Pancreas (tissue), 10 donors: ENCODE data around the gene XYLT1. TPM values are rescaled to one million over a fixed set of nuclear protein-coding genes. Genes with fewer than 3 reads are reported as not detected.

Source experiments
- ATAC-seq, 4 donors: fragments of 200-7000 bp; cut with Tn5 transposase; one replicate each; pipeline versions ENCODE4 v1.8.0 to v1.9.1; 2020; ENCODE audit warnings: mild to moderate bottlenecking in 4 of 4, moderate library complexity in 4 of 4
- DNase-seq, 6 donors: peaks; one replicate each; pipeline ENCODE4 v3.0.0-alpha.2; 2020
- FAIRE-seq: peaks from 2 replicates; lab custom pipeline; 2012; peaks lifted over from hg19 to GRCh38; lab: Jason Lieb, UNC
- H3K27ac ChIP-seq, 4 donors: fragments of 200-600 bp; sonication (generic); 1 replicate in 3 of 4; 2 replicates in 1 of 4; pipeline versions ENCODE4 v1.5.0 to v1.8.0; 2020
- H3K27me3 ChIP-seq, 4 donors: fragments of 200-600 bp; one replicate each; pipeline ENCODE4 v1.8.0; 2021
- H3K36me3 ChIP-seq, 3 donors: fragments of 200-600 bp; sonication (generic) in 1 of 3; one replicate each; pipeline versions ENCODE4 v1.5.0 to v1.8.0; 2020 to 2021
- H3K4me1 ChIP-seq, 3 donors: fragments of 200-600 bp; one replicate each; pipeline ENCODE4 v1.8.0; 2021
- H3K4me3 ChIP-seq, 4 donors: fragments of 200-600 bp; sonication (generic) in 2 of 4; one replicate each; pipeline versions ENCODE4 v1.5.0 to v1.8.0; 2020 to 2021
- H3K9me3 ChIP-seq, 4 donors: fragments of 200-600 bp; one replicate each; pipeline ENCODE4 v1.8.0; 2021
- WGBS, 2 donors: extraction: QIAGEN DNeasy Blood & Tissue Kit; methylation state at CpG; one replicate each; pipeline ENCODE4 v1.1.7; 2013; 5-methylcytosine and 5-hydroxymethylcytosine counted together
- intact Hi-C, 3 donors: fragments of 100-400 bp; cut with DNase I; formaldehyde crosslinking; loops; one replicate each; pipeline versions ENCODE4 v1.11.1 to v1.14.2; 2022
- polyA plus RNA-seq, 2 donors: library from polyadenylated mRNA; stranded (reverse); fragments of 200-250 nt; gene quantifications; one replicate each; pipeline ENCODE4 v1.2.3, GENCODE V29; 2013
- total RNA-seq, 6 donors: library from RNA; stranded (reverse); fragmentation: NEBNext Ultra II Directional in 4 of 6; extraction: Animal tissue kit (Norgen Biotek cat#: 25700) in 4 of 6; gene quantifications; one replicate each; pipeline versions ENCODE4 v1.2.1 to v1.2.4, GENCODE V29; 2021 to 2023
- TF ChIP-seq, protein P1 (sequence below), 4 donors: fragments of 200-600 bp; sonication (generic) in 3 of 4; IDR thresholded peaks; one replicate each; pipeline versions ENCODE4 v1.5.0 to v1.8.0; 2021; ENCODE audit warnings: antibody characterized with exemption in 4 of 4
- donor health status: healthy with polysubstance abuse.
- donor health status: DM: no; HTN: no; CAD: no; lungs with moderate emphysema.
- donor health status: DM: no; HTN: no; CAD: no.
- donor health status: control.
- donor health status: control.
- donor health status: Bipolar disorder and iron deficiency.
- donor health status: DM: yes; HTN: yes; CAD: no.
- donor health status: DM: no; HTN: no; CAD: no.
- donor health status: DM: no; HTN: no; CAD: no.
- donor health status: DM: yes; HTN: yes; CAD: no.

Gene XYLT1
- total and polyA plus RNA-seq, 8 donors: 1.6 to 8.2 (median 4.6) TPM

DNA sequence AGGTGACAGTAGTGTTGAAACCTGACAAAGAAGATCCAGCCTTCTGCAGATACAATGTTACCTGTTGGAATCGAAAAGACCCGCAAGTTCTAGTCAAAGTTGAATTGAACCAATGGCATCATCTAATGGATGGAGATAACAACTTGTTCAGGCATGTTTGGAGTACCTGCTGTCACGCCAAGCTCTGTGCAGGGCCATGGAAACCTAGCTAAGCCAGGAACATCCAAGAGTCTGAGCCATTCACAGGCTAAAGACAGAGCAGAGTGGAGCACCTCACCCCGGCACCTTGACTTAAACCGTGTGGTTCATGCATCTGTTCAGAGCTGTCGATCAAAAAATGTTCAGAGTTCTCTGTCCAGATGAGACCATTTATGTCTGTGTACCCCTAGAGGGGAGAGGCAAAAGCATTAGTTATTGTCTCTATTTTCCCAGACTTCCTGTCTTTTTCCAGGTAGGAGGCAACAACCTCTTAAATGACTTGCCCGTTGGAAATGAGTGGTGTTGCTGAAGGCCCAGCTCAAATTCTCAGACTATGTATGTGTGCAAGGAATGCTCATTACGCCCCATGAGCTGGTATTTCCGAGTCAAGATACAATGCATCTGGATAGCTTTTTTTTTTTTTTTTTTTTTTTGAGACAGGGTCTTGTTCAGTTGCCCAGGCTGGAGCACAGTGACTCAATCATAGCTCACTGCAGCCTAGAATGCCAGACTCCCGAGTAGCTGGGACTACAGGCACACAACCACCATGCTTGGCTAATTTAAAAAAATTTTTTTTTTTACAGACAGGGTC is 44.9 kb upstream of the XYLT1 start:
- no peak for FAIRE-seq
- Histone ChIP-seq H3K27ac (no peak overlapping the region), H3K4me3 (no peak overlapping the region), H3K36me3 (no peaks in the 10 kb centered on the region), H3K27me3 (no peaks in the 10 kb centered on the region), H3K4me1 (no peaks in the 10 kb centered on the region), H3K9me3 (no peaks in the 10 kb centered on the region)
- intact Hi-C loops: no loop called here
- TF ChIP-seq, protein P1, sequence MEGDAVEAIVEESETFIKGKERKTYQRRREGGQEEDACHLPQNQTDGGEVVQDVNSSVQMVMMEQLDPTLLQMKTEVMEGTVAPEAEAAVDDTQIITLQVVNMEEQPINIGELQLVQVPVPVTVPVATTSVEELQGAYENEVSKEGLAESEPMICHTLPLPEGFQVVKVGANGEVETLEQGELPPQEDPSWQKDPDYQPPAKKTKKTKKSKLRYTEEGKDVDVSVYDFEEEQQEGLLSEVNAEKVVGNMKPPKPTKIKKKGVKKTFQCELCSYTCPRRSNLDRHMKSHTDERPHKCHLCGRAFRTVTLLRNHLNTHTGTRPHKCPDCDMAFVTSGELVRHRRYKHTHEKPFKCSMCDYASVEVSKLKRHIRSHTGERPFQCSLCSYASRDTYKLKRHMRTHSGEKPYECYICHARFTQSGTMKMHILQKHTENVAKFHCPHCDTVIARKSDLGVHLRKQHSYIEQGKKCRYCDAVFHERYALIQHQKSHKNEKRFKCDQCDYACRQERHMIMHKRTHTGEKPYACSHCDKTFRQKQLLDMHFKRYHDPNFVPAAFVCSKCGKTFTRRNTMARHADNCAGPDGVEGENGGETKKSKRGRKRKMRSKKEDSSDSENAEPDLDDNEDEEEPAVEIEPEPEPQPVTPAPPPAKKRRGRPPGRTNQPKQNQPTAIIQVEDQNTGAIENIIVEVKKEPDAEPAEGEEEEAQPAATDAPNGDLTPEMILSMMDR (IDR thresholded peaks at IDR 0.05): no peak
- 66 to 82% methylated on average over 10 of the region's 10 CpGs for WGBS, 2 donors
- no peak for ATAC-seq
- DNase-seq: no peak

DNA sequence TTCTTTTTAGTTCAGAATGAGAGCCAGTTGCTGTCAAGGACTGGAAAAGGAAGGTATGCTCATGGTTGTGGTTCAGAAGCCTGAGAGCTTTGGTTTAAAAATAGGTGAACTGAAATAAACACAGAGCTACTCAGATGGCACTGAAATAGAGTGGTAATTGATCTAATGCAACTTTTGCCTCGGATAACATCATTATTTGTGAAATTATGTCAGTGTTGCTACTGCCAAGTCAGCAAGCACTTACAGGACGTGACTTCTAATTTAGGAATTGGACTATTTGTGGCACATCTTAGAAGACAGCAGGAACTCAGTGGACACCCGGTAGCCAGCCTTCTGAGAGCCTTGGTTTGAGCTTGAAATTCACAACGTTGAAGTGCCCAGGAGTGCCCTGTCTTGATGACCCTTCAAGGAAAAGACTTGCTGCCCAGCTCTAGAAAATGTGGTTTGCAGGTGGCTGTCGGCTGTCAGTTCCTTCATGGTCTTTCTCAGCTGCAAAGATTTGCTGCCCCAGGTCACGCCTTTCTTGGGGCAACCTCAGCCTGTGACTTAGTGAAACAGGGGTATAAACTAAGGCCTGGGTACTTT is 42.0 kb upstream of the XYLT1 start:
- Histone ChIP-seq H3K4me1 (no peaks in the 10 kb centered on the region), H3K4me3 (no peak overlapping the region), H3K27me3 (no peaks in the 10 kb centered on the region), H3K36me3 (no peaks in the 10 kb centered on the region), H3K27ac (no peak overlapping the region), H3K9me3 (no peaks in the 10 kb centered on the region)
- no peak for DNase-seq
- 38 to 53% methylated on average over 6 of the region's 6 CpGs for WGBS, 2 donors
- intact Hi-C loops: no loop called here
- no peak for ATAC-seq
- no peak for FAIRE-seq
- TF ChIP-seq, protein P1 (IDR thresholded peaks at IDR 0.05): no peak

DNA sequence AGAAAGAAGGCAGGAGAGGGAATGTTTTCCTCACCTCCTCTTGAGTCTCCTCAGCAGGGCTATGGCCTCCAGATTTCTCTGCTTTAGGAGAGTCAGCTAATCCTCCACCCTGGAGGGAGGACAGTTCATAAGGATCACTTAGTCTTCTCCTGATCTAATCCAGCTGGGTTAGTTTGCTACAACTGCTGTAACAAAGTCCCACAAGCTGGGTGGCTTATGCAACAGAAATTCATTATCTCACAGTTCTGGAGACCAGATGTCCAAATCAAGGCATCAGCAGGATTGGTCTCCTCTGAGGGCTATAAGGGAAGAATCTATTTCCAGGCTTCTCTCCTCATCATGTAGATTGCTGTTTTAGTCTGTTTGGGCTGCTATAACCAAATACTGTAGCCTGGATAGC is 40.6 kb upstream of the XYLT1 start:
- TF ChIP-seq, protein P1 (IDR thresholded peaks at IDR 0.05): no peak
- ATAC-seq: peak in 3 of 4 donors; percentile 21 to 43 (median 41)
- no peaks in the 10 kb centered on the region for H3K36me3 ChIP-seq
- DNase-seq: no peak
- no peaks in the 10 kb centered on the region for H3K27me3 ChIP-seq
- H3K27ac ChIP-seq: no peak overlapping the region
- no peaks in the 10 kb centered on the region for H3K9me3 ChIP-seq
- intact Hi-C loops: no loop called here
- no peak for FAIRE-seq
- H3K4me3 ChIP-seq: no peak overlapping the region
- H3K4me1 ChIP-seq: no peaks in the 10 kb centered on the region

DNA sequence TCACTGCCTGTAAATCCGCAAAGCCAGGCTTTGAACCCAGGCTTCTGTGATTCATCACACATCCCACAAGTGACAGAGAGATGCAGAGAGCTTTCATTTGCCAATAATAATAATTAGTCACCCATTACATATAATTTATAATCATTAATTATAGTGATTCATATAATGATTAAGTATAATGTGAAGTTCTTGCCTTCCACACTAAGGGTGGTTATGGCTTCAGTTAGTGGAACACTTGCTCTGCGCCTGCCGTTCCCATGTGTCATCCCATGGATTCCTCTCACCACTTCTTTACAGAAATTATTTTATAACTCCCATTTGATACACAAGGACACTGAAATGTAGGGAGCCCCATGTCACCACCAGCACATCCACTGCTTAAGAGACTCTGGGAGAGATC is 39.8 kb upstream of the XYLT1 start:
- ATAC-seq (no peak), DNase-seq (no peak), FAIRE-seq (no peak)
- Histone ChIP-seq H3K4me3 (no peak overlapping the region), H3K4me1 (no peaks in the 10 kb centered on the region), H3K36me3 (no peaks in the 10 kb centered on the region), H3K27ac (no peak overlapping the region), H3K9me3 (no peaks in the 10 kb centered on the region), H3K27me3 (no peaks in the 10 kb centered on the region)
- TF ChIP-seq, protein P1 (IDR thresholded peaks at IDR 0.05): no peak
- intact Hi-C loops: no loop called here
- WGBS, 2 donors: 83 to 88% methylated on average over 3 of the region's 3 CpGs

DNA sequence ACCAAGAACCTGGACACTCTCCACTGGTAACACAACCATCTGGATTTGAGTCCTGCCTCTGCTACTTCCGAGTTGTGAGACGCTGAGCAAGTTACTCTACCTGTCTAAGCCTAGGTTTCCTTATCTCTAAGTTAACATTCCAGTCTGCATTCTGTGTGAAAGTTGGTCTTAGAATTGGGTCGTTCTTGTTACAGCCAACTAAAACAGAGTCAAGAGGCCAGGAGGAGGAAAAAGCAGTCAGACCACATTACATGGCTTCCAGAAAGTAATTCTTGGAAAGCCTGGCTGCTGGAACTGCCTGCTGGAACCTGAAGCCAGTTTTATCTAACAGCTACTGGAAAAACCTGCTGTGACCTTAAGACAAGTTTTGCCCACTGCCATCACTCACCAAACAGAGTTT is 38.4 kb upstream of the XYLT1 start:
- FAIRE-seq: no peak
- no peaks in the 10 kb centered on the region for H3K27me3 ChIP-seq
- WGBS, 2 donors: 22 to 27% methylated on average over 3 of the region's 3 CpGs
- no peaks in the 10 kb centered on the region for H3K36me3 ChIP-seq
- no peak for DNase-seq
- no peak overlapping the region for H3K27ac ChIP-seq
- no peak overlapping the region for H3K4me3 ChIP-seq
- no peaks in the 10 kb centered on the region for H3K4me1 ChIP-seq
- no peaks in the 10 kb centered on the region for H3K9me3 ChIP-seq
- TF ChIP-seq, protein P1 (IDR thresholded peaks at IDR 0.05): no peak
- intact Hi-C loops: no loop called here
- no peak for ATAC-seq
